GM21515 (cell line): ENCODE results near the gene DGCR8.

ENCODE experiments used
- ATAC-seq: cut with Tn5 transposase; IDR thresholded peaks from one replicate; pipeline ENCODE4 v1.9.1; 2021; ENCODE audit not compliant: unreplicated experiment

The DGCR8 gene

GRCh38 chr22:20052309-20053259, 27.5 kb upstream of the DGCR8 start:
- no peak for ATAC-seq

- no peak for ATAC-seq
Measured at GRCh38 chr22:20053407-20054033, 26.5 kb upstream of the DGCR8 start.

GRCh38 chr22:20054034-20054427, 26.0 kb upstream of the DGCR8 start:
- no peak for ATAC-seq

- no peak for ATAC-seq
Measured at GRCh38 chr22:20054485-20054884, 25.6 kb upstream of the DGCR8 start.

GRCh38 chr22:20055144-20055543, 24.9 kb upstream of the DGCR8 start:
- no peak for ATAC-seq

GRCh38 chr22:20055654-20056053, 24.4 kb upstream of the DGCR8 start:
- no peak for ATAC-seq

GRCh38 chr22:20056161-20056560, 23.9 kb upstream of the DGCR8 start:
- no peak for ATAC-seq

GRCh38 chr22:20056696-20057386, 23.2 kb upstream of the DGCR8 start:
- ATAC-seq: no peak

- ATAC-seq: no peak
Measured at GRCh38 chr22:20057596-20058268, 22.3 kb upstream of the DGCR8 start.

GRCh38 chr22:20058989-20059770, 20.9 kb upstream of the DGCR8 start:
- ATAC-seq: no peak

- ATAC-seq: no peak
Measured at GRCh38 chr22:20060700-20061480, 19.2 kb upstream of the DGCR8 start.

GRCh38 chr22:20061481-20061861, 18.6 kb upstream of the DGCR8 start:
- ATAC-seq: no peak

- no peak for ATAC-seq
Measured at GRCh38 chr22:20062043-20062765, 17.8 kb upstream of the DGCR8 start.

GRCh38 chr22:20062766-20063083, 17.3 kb upstream of the DGCR8 start:
- ATAC-seq: no peak

- ATAC-seq: no peak
Measured at GRCh38 chr22:20063271-20064139, 16.5 kb upstream of the DGCR8 start.

- ATAC-seq: no peak
Measured at GRCh38 chr22:20064140-20064480, 15.9 kb upstream of the DGCR8 start.

- no peak for ATAC-seq
Measured at GRCh38 chr22:20064545-20065262, 15.3 kb upstream of the DGCR8 start.
